HepG2 (cell line): ENCODE results near the gene RAD17. TPM values are rescaled to one million over a fixed set of nuclear protein-coding genes. Genes with fewer than 3 reads are reported as not detected.
A peak's percentile ranks its signal among the peaks of the same experiment; 100 is the strongest.

ENCODE experiments used
- AFF4 ChIP-seq: sonication (generic); formaldehyde crosslinking; IDR thresholded peaks from 2 replicates; pipeline ENCODE4 v1.4.0; 2020; ENCODE audit warnings: missing genetic modification reagents
- FOXP1 ChIP-seq, 2 experiments: fragments of 450-650 bp in 1 of 2; IDR thresholded peaks; 2 replicates each; pipeline ENCODE4 v1.6.1; 2017 to 2018; ENCODE audit warnings: antibody characterized with exemption in 1 of 2
- HMG20A ChIP-seq: IDR thresholded peaks from 2 replicates; pipeline ENCODE4 v1.6.1; 2016; ENCODE audit warnings: borderline replicate concordance
- JUN ChIP-seq: sonication (generic); formaldehyde crosslinking; IDR thresholded peaks from 2 replicates; pipeline ENCODE4 v1.4.0; 2020; ENCODE audit warnings: mild to moderate bottlenecking, missing genetic modification reagents
- NFKBIZ ChIP-seq: IDR thresholded peaks from 2 replicates; pipeline ENCODE4 v1.6.1; 2018; ENCODE audit warnings: missing genetic modification reagents, missing compliant biosample characterization
- SIX1 ChIP-seq: sonication (generic); formaldehyde crosslinking; IDR thresholded peaks from 2 replicates; pipeline ENCODE4 v1.4.0; 2020; ENCODE audit warnings: missing genetic modification reagents, borderline replicate concordance
- TCF12 ChIP-seq, 2 experiments: fragments of 450-650 bp in 1 of 2; sonication (generic) in 1 of 2; formaldehyde crosslinking in 1 of 2; IDR thresholded peaks; 2 replicates each; pipeline versions ENCODE4 v1.6.1 to v1.8.0; 2017 to 2022; ENCODE audit warnings: antibody characterized with exemption in 1 of 2, mild to moderate bottlenecking in 1 of 2, missing genetic modification reagents in 1 of 2, moderate library complexity in 1 of 2
- TEAD3 ChIP-seq: optimal IDR thresholded peaks from 2 replicates; pipeline ENCODE3; 2016; ENCODE audit warnings: borderline replicate concordance
- TRIM24 ChIP-seq: sonication (generic); formaldehyde crosslinking; IDR thresholded peaks from 2 replicates; pipeline ENCODE4 v1.8.0; 2022; ENCODE audit warnings: mild to moderate bottlenecking, missing genetic modification reagents
- ZNF292 ChIP-seq: sonication (generic); formaldehyde crosslinking; IDR thresholded peaks from 2 replicates; pipeline ENCODE4 v1.8.1; 2022; ENCODE audit warnings: mild to moderate bottlenecking, low read depth, missing genetic modification reagents, borderline replicate concordance
- ZNF549 ChIP-seq: sonication (generic); formaldehyde crosslinking; IDR thresholded peaks from 2 replicates; pipeline ENCODE4 v1.5.0; 2020; ENCODE audit warnings: missing genetic modification reagents
- polyA plus RNA-seq, 8 experiments: library from polyadenylated mRNA; depleted of rRNA in 3 of 8; stranded (reverse) in 7 of 8; unstranded in 1 of 8; fragments of >200 nt; fragmentation: Illumina TruSeq in 4 of 8; extraction: Trizol in 4 of 8; gene quantifications; 2 replicates each; pipeline versions ENCODE4 v1.2.1 to v1.2.3, GENCODE V29; 2011 to 2016; ENCODE audit warnings: low read depth in 4 of 8, missing spikeins in 1 of 8, mixed read lengths in 1 of 8; ENCODE audit not compliant: insufficient read depth in 1 of 8
- total RNA-seq, 5 experiments: library from RNA; depleted of rRNA; stranded (reverse); fragments of >200 nt; fragmentation: Illumina TruSeq; extraction: Trizol; gene quantifications; 2 replicates each; pipeline ENCODE4 v1.2.3, GENCODE V29; 2016; ENCODE audit warnings: low read depth in 1 of 5
- TF ChIP-seq, protein P1 (sequence below): sonication (generic); formaldehyde crosslinking; IDR thresholded peaks from 2 replicates; pipeline ENCODE4 v1.8.0; 2022; ENCODE audit warnings: mild to moderate bottlenecking, missing genetic modification reagents; ENCODE audit not compliant: insufficient replicate concordance
- TF ChIP-seq, protein P2 (sequence below): sonication (generic); formaldehyde crosslinking; IDR thresholded peaks from 2 replicates; pipeline ENCODE4 v1.5.1; 2020; ENCODE audit warnings: missing genetic modification reagents, mild to moderate bottlenecking, borderline replicate concordance
- TF ChIP-seq, protein P3 (sequence below): sonication (generic); formaldehyde crosslinking; conservative IDR thresholded peaks from 2 replicates; pipeline ENCODE4 v1.4.0; 2020; ENCODE audit warnings: missing genetic modification reagents

Gene RAD17
- total and polyA plus RNA-seq, 2 of the 13 experiments (the other 11 are each of a cell fraction or from before 2014, with no cell fraction given) = 24.0 to 25.9 TPM

DNA sequence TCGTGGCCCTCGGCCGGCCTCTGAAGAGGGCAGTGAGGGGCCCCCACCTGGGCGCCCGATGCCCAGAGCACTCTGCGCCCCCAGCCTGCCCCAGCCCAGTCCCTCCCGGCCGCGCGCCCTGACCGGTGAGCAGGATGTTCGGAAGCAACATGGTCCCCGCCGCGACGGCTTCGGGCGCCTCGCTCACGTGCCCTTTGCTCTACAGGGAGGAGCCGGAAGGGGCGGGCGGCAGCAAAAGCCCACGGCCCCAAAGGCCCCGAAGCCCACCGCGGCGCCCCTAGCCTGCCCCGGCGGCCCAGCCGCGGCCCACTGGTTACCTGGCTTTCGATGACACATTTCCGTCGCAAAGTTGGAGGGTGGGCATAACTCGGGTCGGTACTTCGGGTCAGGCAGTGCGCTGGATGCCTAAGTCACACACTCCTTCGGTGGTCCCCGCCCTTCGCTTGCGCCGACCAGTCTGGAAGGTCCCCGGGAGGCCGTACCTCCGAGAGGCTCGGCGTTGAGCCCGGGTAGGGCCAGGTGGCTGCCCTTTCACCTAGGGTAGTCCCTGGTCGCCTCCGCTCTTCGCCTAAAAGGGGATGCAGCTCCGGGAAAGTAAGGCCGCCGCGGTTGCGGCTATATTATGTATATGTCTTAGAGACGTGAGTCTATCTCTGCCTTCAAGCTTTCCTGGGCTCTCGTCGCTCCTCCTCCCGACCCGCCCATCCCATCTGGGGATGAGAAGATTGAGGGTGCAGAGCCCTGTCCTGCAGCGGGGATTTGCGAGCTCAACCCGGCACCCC, at the start of gene RAD17, which contains the start of the genes AK6 and TAF9 (continued):
- no peak; the same call in 1 of the 2 replicates for TF ChIP-seq JUN (CRISPR knock-in tag)
- TF ChIP-seq, protein P1, sequence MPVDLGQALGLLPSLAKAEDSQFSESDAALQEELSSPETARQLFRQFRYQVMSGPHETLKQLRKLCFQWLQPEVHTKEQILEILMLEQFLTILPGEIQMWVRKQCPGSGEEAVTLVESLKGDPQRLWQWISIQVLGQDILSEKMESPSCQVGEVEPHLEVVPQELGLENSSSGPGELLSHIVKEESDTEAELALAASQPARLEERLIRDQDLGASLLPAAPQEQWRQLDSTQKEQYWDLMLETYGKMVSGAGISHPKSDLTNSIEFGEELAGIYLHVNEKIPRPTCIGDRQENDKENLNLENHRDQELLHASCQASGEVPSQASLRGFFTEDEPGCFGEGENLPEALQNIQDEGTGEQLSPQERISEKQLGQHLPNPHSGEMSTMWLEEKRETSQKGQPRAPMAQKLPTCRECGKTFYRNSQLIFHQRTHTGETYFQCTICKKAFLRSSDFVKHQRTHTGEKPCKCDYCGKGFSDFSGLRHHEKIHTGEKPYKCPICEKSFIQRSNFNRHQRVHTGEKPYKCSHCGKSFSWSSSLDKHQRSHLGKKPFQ (CRISPR knock-in tag) = peak; percentile 45
- no peak for TF ChIP-seq TEAD3 (CRISPR knock-in tag)
- TF ChIP-seq NFKBIZ (CRISPR knock-in tag) = no peak
- 0 out of 2 replicates have a peak, but pooled peaks have one; percentile 23 for TF ChIP-seq ZNF292 (CRISPR knock-in tag)
- TF ChIP-seq FOXP1 (IDR thresholded peaks at IDR 0.05) = no peak
- TF ChIP-seq FOXP1 (CRISPR knock-in tag; IDR thresholded peaks at IDR 0.05) = no peak
- TF ChIP-seq ZNF549 = no peak
- no peak for TF ChIP-seq SIX1
- TF ChIP-seq, protein P2, sequence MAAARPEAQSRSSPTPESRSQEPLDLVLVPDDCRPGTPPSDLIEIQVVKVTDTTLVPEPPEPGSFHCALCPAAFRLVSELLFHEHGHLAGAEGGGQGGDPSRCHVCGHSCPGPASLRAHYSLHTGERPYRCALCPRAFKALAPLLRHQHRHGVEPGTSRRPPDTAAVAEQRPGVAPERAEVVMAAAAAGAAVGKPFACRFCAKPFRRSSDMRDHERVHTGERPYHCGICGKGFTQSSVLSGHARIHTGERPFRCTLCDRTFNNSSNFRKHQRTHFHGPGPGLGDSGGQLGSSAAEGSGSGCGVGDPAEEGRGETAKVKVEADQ = no peak; the same call in 1 of the 2 replicates
- no peak; the same call in 1 of the 2 replicates for TF ChIP-seq HMG20A (CRISPR knock-in tag)
- TF ChIP-seq, protein P3, sequence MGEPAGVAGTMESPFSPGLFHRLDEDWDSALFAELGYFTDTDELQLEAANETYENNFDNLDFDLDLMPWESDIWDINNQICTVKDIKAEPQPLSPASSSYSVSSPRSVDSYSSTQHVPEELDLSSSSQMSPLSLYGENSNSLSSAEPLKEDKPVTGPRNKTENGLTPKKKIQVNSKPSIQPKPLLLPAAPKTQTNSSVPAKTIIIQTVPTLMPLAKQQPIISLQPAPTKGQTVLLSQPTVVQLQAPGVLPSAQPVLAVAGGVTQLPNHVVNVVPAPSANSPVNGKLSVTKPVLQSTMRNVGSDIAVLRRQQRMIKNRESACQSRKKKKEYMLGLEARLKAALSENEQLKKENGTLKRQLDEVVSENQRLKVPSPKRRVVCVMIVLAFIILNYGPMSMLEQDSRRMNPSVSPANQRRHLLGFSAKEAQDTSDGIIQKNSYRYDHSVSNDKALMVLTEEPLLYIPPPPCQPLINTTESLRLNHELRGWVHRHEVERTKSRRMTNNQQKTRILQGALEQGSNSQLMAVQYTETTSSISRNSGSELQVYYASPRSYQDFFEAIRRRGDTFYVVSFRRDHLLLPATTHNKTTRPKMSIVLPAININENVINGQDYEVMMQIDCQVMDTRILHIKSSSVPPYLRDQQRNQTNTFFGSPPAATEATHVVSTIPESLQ = peak; percentile 86; the same call in 1 of the 2 replicates
- TF ChIP-seq TCF12 (IDR thresholded peaks at IDR 0.05) = no peak
- peak; percentile 84 for TF ChIP-seq TCF12 (CRISPR knock-in tag; IDR thresholded peaks at IDR 0.05)
- no peak for TF ChIP-seq AFF4 (CRISPR knock-in tag)
- no peak for TF ChIP-seq TRIM24 (CRISPR knock-in tag)
